GM21447 (cell line): ENCODE data around the gene MCF2.
"Not testable (repeated sequence)": the region's sequence is repeated elsewhere in the genome, so short reads cannot be mapped to it uniquely, and the experiment has no call there.

Experiments
- ATAC-seq: cut with Tn5 transposase; IDR thresholded peaks from one replicate; pipeline ENCODE4 v1.9.1; 2021; ENCODE audit not compliant: unreplicated experiment

Gene MCF2, protein sequence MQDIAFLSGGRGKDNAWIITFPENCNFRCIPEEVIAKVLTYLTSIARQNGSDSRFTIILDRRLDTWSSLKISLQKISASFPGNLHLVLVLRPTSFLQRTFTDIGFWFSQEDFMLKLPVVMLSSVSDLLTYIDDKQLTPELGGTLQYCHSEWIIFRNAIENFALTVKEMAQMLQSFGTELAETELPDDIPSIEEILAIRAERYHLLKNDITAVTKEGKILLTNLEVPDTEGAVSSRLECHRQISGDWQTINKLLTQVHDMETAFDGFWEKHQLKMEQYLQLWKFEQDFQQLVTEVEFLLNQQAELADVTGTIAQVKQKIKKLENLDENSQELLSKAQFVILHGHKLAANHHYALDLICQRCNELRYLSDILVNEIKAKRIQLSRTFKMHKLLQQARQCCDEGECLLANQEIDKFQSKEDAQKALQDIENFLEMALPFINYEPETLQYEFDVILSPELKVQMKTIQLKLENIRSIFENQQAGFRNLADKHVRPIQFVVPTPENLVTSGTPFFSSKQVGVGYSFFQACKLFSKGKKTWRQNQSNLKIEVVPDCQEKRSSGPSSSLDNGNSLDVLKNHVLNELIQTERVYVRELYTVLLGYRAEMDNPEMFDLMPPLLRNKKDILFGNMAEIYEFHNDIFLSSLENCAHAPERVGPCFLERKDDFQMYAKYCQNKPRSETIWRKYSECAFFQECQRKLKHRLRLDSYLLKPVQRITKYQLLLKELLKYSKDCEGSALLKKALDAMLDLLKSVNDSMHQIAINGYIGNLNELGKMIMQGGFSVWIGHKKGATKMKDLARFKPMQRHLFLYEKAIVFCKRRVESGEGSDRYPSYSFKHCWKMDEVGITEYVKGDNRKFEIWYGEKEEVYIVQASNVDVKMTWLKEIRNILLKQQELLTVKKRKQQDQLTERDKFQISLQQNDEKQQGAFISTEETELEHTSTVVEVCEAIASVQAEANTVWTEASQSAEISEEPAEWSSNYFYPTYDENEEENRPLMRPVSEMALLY

GRCh38 chrX:139708067-139708466 is at the start of gene MCF2:
Gene MCF2, minus strand, starts transcription at chrX:139708167. Its CDS starts 56,423 bp downstream, at chrX:139651744.
- no peak for ATAC-seq

DNA sequence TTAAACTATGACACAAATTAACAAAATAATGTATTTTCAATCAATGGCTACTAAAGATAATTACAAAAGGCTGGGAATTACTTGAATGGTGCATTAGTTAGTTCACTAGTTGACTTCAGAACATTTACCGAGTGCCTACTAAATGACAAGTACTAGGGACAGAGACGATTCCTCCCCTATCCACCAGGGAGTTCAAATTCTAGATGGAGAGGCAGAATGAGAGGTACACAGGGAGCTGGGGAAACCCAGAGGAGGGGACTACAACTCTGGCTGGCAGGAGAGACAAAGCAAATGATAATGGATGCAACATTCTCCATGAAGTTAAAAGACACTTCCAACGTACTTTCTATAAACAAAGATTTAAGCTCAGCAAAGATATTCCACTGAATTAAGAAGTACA is 43.1 kb upstream of the MCF2 start:
- ATAC-seq = no peak

DNA sequence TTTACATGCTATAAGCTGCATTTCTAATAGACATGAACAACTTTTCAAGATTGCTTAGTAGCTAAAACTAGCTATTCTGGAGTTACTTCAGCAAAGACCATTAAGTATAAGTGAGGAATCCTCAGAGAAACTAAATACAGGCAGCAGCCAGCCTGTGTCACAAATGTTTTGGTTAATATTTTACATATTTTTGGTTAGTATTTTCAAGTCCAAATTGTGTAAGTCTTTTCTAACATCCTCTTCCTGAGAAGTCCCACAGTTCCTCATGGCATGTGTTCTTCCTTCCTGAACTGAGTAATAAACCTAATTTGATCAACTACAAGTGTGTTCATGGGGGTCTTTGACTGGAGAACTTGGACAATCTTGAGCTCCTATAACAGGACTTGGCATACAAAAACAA is 42.4 kb upstream of the MCF2 start:
- ATAC-seq = no peak

GRCh38 chrX:139739138-139739537 is 31.2 kb upstream of the MCF2 start:
- peak; percentile 82 for ATAC-seq

GRCh38 chrX:139738581-139738980 is 30.6 kb upstream of the MCF2 start:
- no peak for ATAC-seq

GRCh38 chrX:139736151-139736550 is 28.2 kb upstream of the MCF2 start:
- ATAC-seq = no peak

DNA sequence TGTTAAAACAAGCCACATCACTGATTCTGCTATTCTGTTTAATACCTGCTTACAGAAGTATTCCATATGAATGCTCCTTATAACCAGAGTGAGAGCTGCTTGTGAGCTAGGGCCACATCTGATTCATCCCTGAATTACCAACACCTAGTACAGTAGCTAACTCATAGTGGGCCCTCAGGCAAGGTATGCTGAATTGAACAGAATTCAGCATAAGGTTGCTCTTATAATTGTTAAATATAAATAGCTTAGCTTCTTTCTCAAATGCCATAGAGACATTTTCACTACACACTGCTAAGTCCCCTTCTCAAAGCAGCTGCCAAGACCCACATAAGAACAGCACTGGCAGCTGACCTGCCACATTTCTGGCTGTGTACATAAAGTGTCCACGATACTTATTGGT is 27.0 kb upstream of the MCF2 start:
- no peak for ATAC-seq

DNA sequence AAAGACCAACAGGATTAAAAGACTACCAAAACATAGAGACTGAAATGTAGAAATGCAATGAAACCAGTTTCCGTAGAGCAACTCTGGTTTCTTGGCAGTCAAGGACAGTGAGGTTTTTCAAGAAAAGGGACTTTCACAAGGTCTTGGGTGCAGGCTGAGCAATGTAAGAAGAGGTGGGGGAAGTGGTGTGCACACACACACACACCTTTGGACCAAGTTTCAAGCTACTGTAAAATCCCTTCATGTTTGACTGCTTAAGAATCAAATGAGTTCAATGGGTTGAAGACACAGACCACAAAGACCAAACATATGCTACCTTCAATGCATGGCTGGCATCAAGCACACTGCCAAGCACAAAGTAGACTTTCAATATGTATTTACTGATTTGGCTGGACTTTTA is 17.8 kb upstream of the MCF2 start:
- peak; percentile 97 for ATAC-seq

DNA sequence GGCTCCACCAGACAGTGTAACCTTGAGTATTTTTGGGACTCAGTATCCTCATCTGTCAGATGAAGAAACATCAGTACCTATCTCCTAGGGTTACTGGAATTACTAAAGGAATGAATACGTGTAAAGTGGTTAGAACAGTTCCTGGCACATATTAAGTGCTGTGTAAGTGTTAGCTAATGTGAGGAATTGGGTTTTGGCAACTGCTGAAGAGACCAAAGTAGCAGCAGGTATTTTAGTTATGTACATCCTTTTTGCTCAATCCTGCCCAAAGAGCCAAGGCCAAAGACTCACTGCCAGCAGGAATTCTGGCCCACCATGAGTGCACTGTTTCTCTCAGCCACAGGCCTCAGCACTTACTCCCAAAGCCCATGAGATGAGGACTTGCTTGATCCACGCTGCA is 16.7 kb upstream of the MCF2 start:
- no peak for ATAC-seq

DNA sequence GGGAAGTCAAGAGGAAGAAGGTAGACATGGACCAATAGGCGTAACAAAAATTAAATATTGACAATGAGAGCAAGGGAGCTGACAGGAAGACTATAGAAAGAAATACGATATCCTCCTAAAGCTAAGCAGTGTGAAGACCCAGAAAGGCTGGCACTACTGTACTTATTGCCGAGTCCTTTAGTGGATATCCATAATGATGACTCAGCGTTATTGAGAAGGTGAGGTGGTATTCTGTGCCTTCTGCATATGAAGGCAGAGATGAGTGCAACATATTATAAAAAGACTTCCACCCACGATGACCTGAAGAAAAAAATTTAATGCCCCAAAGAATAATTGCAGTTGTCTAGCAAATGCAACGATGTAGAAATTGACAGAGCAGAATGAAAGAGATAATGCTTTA is 13.0 kb upstream of the MCF2 start:
- no peak for ATAC-seq

- no peak for ATAC-seq
Observed at GRCh38 chrX:139720136-139720535, 12.2 kb upstream of the MCF2 start.

GRCh38 chrX:139702658-139703057 is 5.3 kb downstream of the MCF2 start:
- ATAC-seq = no peak

DNA sequence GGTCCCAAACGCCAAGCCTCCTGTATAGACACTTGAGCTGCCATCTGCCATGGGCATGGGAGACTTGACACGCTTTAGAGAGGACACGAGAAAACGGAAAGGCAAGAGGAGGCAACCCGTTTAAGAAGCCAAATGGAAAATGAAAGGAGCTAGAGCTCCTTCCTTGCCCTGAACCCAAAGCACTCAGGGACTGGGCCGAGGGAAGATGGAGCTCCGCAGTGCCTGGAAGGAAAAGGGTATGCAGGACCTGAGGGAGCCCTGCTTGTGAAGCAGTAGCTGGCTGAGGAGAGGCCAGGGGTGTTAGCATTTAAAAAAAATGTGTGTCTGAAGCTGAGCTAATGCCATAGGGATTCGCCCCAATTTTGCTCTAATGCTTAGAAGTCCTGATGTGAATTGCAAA is 15.1 kb downstream of the MCF2 start:
- ATAC-seq = no peak

DNA sequence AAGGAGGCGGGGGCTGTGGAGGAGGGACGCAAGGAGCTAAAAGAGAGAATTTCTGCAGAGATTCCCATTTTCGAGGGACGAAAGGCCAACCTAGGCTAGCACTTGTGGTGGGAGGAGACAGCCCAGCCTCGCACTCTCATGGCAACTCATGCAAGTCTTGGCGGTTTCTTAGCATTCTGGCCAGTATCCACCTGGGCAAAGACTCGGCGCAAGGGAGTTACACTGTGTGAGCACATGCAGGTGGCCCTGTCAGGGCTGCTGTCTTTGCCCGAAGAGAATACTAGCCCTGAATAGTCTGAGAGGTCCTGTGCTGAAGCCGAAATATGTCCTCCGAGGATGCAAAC is 15.5 kb downstream of the MCF2 start:
- ATAC-seq = no peak

DNA sequence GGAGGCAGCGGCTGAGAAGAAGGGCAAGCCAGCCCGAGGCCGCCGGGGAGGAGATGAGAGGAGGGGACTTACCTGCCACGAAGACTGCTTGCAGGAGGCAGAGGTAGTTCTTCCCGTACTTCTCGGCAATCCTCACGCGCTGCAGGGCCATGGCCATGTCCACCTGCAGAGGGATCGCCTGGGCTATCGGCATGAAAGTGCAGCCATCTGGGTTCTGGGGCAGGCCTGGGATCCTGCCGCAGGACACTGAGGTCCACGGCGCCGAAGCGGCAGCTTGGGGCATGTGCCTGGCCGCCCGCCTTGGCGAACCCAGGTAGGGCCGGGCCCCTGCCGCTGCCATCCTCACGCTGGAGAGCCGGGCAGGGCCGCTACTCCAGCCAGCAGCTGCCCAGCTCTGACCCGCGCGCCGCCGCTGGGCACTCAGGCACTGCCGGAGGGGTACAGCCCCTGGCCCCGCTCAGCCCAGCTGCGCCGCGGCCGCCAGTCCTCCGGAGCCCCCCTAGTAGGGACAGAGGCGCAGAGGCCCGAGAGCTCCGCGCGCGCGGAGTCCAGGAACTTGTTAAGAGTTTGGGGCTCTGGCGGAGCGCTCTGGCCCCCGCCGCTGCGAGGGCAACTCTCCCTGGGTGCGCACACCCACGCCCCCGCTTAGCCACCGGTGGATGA is 16.0 kb downstream of the MCF2 start:
- no peak for ATAC-seq

GRCh38 chrX:139691493-139691842 is 16.5 kb downstream of the MCF2 start:
- no peak for ATAC-seq

GRCh38 chrX:139685175-139685574 is 22.8 kb downstream of the MCF2 start:
- not testable (repeated sequence) for ATAC-seq

- ATAC-seq = no peak
Observed at GRCh38 chrX:139680356-139680755, 27.6 kb downstream of the MCF2 start.

- ATAC-seq = no peak
Observed at GRCh38 chrX:139647597-139647996, 60.4 kb downstream of the MCF2 start.

GRCh38 chrX:139642241-139642927 is 65.6 kb downstream of the MCF2 start:
- no peak for ATAC-seq

DNA sequence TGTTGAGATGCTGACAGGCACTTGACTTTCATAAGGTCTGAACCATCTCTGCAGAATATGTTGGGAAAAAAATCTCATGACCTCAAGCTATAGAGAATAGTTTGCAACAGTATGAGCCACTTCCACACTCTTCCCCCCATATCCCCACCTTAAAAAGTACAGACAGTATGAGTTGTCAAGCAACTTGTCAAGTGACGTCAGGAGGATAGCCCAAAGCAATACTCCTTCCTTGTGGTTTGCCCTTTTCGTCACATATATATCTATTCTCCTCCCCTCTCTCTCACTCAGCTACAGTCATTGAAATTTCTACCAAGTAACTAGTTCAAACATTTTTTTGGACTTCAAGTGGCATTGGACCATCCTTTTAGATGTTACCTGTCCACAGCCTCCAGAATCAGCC is 67.7 kb downstream of the MCF2 start:
- ATAC-seq = no peak
